Astrocyte (in vitro differentiated cells and primary cell): ENCODE results near the gene FSTL5.

ENCODE experiments used
- CTCF ChIP-seq: IDR thresholded peaks from 2 replicates; pipeline ENCODE4 v1.5.1; 2011; ENCODE audit warnings: low read depth, mild to moderate bottlenecking, inconsistent platforms, low read length, moderate library complexity; ENCODE audit not compliant: insufficient read depth
- EZH2 ChIP-seq: IDR thresholded peaks from 2 replicates; pipeline ENCODE4 v1.6.1; 2012; ENCODE audit warnings: mild to moderate bottlenecking, low read length, inconsistent platforms; ENCODE audit not compliant: insufficient read depth

DNA sequence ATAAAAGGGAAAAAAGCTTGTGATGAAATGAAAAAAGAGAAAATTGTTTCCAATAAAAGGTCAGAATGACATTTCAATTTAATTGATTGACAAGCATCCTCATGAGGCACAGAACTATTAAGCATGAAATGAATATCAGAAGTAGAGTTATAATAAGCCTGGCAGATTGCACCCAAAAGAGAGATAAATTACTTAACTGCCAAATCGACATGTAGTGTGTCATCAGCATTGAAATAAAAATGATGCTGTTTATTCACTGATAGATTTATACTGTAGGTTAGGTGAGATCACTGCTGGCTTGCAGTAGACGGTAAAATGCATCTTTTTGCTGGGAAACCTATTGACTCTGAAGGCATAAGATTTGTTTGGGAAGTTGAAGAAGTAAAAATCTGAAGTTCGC, 507.2 kb downstream of the FSTL5 start:
- TF ChIP-seq CTCF (no peak), EZH2 (no peak)
